GM12892 (cell line): Measurements from ENCODE around the gene SLC25A23.

Experiments used
- POLR2A ChIP-seq: IDR thresholded peaks from 2 replicates; pipeline ENCODE4 v1.6.1; 2011; ENCODE audit warnings: low read depth, low read length, control low read depth
- POLR2AphosphoS5 ChIP-seq: IDR thresholded peaks from 2 replicates; pipeline ENCODE4 v1.6.1; 2011; ENCODE audit warnings: low read depth, low read length, control low read depth

- TF ChIP-seq POLR2A (no peak), POLR2AphosphoS5 (no peak)
Measured at GRCh38 chr19:6470173-6470572, 10.6 kb upstream of the SLC25A23 start.
